Measurements from ENCODE around the gene HLA-G. TPM values are rescaled to one million over a fixed set of nuclear protein-coding genes. Genes with fewer than 3 reads are reported as not detected.

Gene HLA-G
- total and polyA plus RNA-seq, 2 donors (not counting 3 experiments of a cell fraction or from before 2014, with no cell fraction given) = 0.24 TPM; not detected in 1

DNA sequence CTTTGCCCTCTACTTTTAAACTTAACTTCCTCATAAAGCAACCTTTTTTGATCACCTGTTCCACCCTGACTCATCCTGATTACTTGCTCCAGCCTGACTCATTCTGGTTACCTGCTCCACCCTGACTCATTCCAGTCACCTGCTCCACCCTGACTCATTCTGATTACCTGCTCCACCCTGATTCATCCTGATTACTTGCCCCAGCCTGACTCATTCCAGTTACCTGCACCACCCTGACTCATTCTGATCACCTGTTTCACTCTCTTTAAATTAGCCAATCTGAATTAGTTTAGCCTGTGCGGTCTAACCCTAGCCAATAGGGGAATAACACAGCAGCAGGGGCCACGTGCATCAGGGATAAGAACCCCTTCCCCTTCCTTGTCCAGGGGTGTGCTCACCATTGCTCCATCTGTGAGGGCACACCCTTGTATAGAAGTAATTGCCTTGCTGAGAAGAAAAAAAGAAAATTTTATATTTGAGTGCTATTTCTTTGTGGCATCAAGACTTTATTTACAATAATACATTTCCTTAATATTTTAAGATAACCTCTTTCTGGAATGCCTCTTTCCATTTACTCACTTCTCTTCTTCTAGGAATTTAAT, 17.9 kb downstream of the HLA-G start:
- dilution Hi-C loops (cut with MboI; ENCODE audit: extremely low pct_ligation_motif_present, low sequenced_read_pairs) = no loop called here
- CTCF ChIA-PET = interaction anchor here (0.6 to 1.8 kb wide), 3 partner anchors 122 to 286 kb away, joined by 3 to 10 read pairs (median 3); no protein-coding TSS in a partner anchor
- intact Hi-C loops (cut with micrococcal nuclease) = loop anchor here (5.0 kb wide), 1 partner anchor 42 kb away; no protein-coding TSS in a partner anchor

More for the DNA sequence above, 17.9 kb downstream of the HLA-G start:
- H3K36me3 ChIP-seq (ENCODE audit: control insufficient read depth in 2 of 2, extremely low read depth in 1 of 2, insufficient read depth in 2 of 2, low read length in 2 of 2) = no peaks in the 10 kb centered on the region
- H3K4me3 ChIP-seq (replicated peaks in 1 of 3; ENCODE audit: insufficient read depth in 1 of 3, low read depth in 1 of 3, low read length in 3 of 3) = no peak overlapping the region
- H2AFZ ChIP-seq (ENCODE audit: low read depth, low read length) = no peak overlapping the region
- DNase-seq (ENCODE audit: low read depth, low spot score) = no peak
- no peak overlapping the region for H3K27ac ChIP-seq (ENCODE audit: insufficient read depth, low read depth, low read length)
- no TSS peak for BruUV-seq (replicated peaks)
- POLR2A ChIA-PET = no interaction called here
- no peaks in the 10 kb centered on the region for H3K79me2 ChIP-seq (ENCODE audit: control insufficient read depth, insufficient read depth, low read length)
- TF ChIP-seq, protein P1, sequence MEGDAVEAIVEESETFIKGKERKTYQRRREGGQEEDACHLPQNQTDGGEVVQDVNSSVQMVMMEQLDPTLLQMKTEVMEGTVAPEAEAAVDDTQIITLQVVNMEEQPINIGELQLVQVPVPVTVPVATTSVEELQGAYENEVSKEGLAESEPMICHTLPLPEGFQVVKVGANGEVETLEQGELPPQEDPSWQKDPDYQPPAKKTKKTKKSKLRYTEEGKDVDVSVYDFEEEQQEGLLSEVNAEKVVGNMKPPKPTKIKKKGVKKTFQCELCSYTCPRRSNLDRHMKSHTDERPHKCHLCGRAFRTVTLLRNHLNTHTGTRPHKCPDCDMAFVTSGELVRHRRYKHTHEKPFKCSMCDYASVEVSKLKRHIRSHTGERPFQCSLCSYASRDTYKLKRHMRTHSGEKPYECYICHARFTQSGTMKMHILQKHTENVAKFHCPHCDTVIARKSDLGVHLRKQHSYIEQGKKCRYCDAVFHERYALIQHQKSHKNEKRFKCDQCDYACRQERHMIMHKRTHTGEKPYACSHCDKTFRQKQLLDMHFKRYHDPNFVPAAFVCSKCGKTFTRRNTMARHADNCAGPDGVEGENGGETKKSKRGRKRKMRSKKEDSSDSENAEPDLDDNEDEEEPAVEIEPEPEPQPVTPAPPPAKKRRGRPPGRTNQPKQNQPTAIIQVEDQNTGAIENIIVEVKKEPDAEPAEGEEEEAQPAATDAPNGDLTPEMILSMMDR (IDR thresholded peaks at IDR 0.05; ENCODE audit: extremely low read depth in 1 of 2, insufficient read depth in 1 of 2, low read depth in 1 of 2, low read length in 2 of 2) = no peak
- TF ChIP-seq, protein P2, sequence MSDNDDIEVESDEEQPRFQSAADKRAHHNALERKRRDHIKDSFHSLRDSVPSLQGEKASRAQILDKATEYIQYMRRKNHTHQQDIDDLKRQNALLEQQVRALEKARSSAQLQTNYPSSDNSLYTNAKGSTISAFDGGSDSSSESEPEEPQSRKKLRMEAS (IDR thresholded peaks at IDR 0.05; ENCODE audit: insufficient read depth, insufficient read length) = no peak
- TF ChIP-seq POLR2A (IDR thresholded peaks at IDR 0.05; ENCODE audit: low read depth, low read length) = no peak
- no peak for TF ChIP-seq POLR2AphosphoS5 (IDR thresholded peaks at IDR 0.05; ENCODE audit: insufficient read depth, low read depth, low read length)
- no peak for TF ChIP-seq GATA2 (IDR thresholded peaks at IDR 0.05; ENCODE audit: insufficient read depth, insufficient read length, low read depth, low read length)
- no peak for TF ChIP-seq EZH2 (IDR thresholded peaks at IDR 0.05; ENCODE audit: borderline replicate concordance, low read depth, low read length, severe bottlenecking)
- TF ChIP-seq FOS (IDR thresholded peaks at IDR 0.05; ENCODE audit: borderline replicate concordance, insufficient read depth, low read length) = no peak
- no peaks in the 10 kb centered on the region for H3K9me3 ChIP-seq (replicated peaks; ENCODE audit: control insufficient read depth, insufficient read depth, low read length)
- H4K20me1 ChIP-seq (replicated peaks; ENCODE audit: control insufficient read depth, extremely low read depth, insufficient read depth, low read length) = no peaks in the 10 kb centered on the region
- no peak overlapping the region for H3K4me2 ChIP-seq (ENCODE audit: insufficient read depth, low read length)
- H3K9me1 ChIP-seq (replicated peaks; ENCODE audit: control insufficient read depth, extremely low read depth, insufficient read depth, low read length) = no peaks in the 10 kb centered on the region
- H3K27me3 ChIP-seq (ENCODE audit: control insufficient read depth in 2 of 2, insufficient read depth in 2 of 2, low read length in 2 of 2) = peaks cover 25 to 49% of the 10 kb centered on the region in 2 experiments
- no peaks in the 10 kb centered on the region for H3K4me1 ChIP-seq (ENCODE audit: control insufficient read depth, extremely low read depth, insufficient read depth, low read length)
- no peak overlapping the region for H3K9ac ChIP-seq (replicated peaks; ENCODE audit: extremely low read depth, insufficient read depth, low read length)
- FAIRE-seq = no peak

Measured in endothelial cell of umbilical vein (primary cell).